HEK293T (cell line): ENCODE results near the gene KIAA1210.

Experiments used
- BHLHE40 ChIP-seq: fragments of 450-650 bp; IDR thresholded peaks from 2 replicates; pipeline ENCODE4 v1.6.1; 2016; ENCODE audit warnings: mild to moderate bottlenecking, moderate library complexity, borderline replicate concordance
- ELF4 ChIP-seq: fragments of 450-650 bp; IDR thresholded peaks from 2 replicates; pipeline ENCODE4 v1.6.1; 2017; ENCODE audit warnings: antibody characterized with exemption
- FOXA1 ChIP-seq: fragments of 450-650 bp; IDR thresholded peaks from 2 replicates; pipeline ENCODE4 v1.6.1; 2016; ENCODE audit warnings: mild to moderate bottlenecking
- HDGF ChIP-seq: fragments of 450-650 bp; IDR thresholded peaks from 2 replicates; pipeline ENCODE4 v1.6.1; 2017; ENCODE audit warnings: antibody characterized with exemption, borderline replicate concordance
- SUZ12 ChIP-seq: fragments of 450-650 bp; IDR thresholded peaks from 2 replicates; pipeline ENCODE4 v1.6.1; 2016; ENCODE audit warnings: mild to moderate bottlenecking
- TARDBP ChIP-seq: fragments of 450-650 bp; IDR thresholded peaks from 2 replicates; pipeline ENCODE4 v1.6.1; 2016

- TF ChIP-seq HDGF (no peak), TARDBP (no peak), ELF4 (no peak), BHLHE40 (no peak), FOXA1 (no peak), SUZ12 (no peak)
These were observed 40.5 kb upstream of the KIAA1210 start for GRCh38 chrX:119168104-119168503.
